ENCODE results near the gene CDON. TPM values are rescaled to one million over a fixed set of nuclear protein-coding genes. Genes with fewer than 3 reads are reported as not detected.
"Not testable (repeated sequence)": the region's sequence is repeated elsewhere in the genome, so short reads cannot be mapped to it uniquely, and the experiment has no call there.

Gene CDON
- total RNA-seq, 4 donors from 2014 or later: 1.0 to 2.0 (median 1.8) TPM

DNA sequence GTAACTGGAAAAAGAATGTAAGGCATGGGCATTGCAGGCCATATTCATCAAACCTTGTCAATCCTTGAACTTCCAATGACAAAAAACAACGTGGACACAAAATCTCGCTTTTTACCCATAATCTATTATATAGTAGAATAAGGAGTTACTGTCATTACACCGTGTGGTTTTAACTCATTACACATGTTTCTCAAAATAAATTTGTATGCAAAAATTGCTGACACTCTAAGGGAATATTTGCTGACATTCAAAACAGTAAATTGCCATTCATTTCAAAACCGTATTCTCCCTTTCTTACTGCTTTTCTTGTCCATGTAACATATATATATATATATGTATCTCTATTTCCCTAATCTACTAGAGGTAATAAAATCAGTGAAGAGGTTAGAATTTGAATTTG lies 33.4 kb downstream of the CDON start:
- Histone ChIP-seq H3K4me3 (no peak overlapping the region), H3K27ac (no peak overlapping the region), H3K9me3 (no peaks in the 10 kb centered on the region), H3K4me1 (no peaks in the 10 kb centered on the region), H3K27me3 (no peaks in the 10 kb centered on the region), H3K36me3 (no peaks in the 10 kb centered on the region)
- in situ Hi-C loops (cut with MboI; ENCODE audit: low sequenced_read_pairs in 4 of 4): no loop called here
- intact Hi-C loops (cut with DNase I; ENCODE audit: low total_unique reads): no loop called here
- DNase-seq (no peak), ATAC-seq (no peak)
- TF ChIP-seq, protein P1, sequence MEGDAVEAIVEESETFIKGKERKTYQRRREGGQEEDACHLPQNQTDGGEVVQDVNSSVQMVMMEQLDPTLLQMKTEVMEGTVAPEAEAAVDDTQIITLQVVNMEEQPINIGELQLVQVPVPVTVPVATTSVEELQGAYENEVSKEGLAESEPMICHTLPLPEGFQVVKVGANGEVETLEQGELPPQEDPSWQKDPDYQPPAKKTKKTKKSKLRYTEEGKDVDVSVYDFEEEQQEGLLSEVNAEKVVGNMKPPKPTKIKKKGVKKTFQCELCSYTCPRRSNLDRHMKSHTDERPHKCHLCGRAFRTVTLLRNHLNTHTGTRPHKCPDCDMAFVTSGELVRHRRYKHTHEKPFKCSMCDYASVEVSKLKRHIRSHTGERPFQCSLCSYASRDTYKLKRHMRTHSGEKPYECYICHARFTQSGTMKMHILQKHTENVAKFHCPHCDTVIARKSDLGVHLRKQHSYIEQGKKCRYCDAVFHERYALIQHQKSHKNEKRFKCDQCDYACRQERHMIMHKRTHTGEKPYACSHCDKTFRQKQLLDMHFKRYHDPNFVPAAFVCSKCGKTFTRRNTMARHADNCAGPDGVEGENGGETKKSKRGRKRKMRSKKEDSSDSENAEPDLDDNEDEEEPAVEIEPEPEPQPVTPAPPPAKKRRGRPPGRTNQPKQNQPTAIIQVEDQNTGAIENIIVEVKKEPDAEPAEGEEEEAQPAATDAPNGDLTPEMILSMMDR (IDR thresholded peaks at IDR 0.05 in 4 of 5, conservative IDR thresholded peaks at IDR 0.05 in 1 of 5): no peak
- TF ChIP-seq POLR2A (IDR thresholded peaks at IDR 0.05): no peak

DNA sequence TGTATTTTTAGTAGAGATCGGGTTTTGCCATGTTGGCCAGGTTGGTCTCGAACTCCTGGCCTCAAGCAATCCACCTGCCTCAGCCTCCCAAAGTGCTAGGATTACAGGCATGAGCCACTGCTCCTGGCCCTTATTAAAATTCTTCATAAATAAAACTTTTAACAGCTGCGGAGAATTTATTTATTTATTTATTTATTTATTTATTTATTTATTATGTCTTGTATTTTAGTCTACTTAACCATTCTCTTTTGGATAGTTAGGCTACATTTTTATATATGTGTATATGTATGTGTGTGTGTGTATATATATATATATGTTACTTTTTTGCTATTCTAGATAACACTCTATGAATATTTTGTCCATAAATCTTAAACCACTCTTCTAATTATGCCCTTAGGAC lies 34.1 kb downstream of the CDON start:
- H3K4me1 ChIP-seq; H3K36me3 ChIP-seq; H3K9me3 ChIP-seq; H3K27ac ChIP-seq; H3K4me3 ChIP-seq; H3K27me3 ChIP-seq; ATAC-seq; intact Hi-C loops (cut with DNase I; ENCODE audit: low total_unique reads); in situ Hi-C loops (cut with MboI; ENCODE audit: low sequenced_read_pairs in 4 of 4); DNase-seq: not testable (repeated sequence)

DNA sequence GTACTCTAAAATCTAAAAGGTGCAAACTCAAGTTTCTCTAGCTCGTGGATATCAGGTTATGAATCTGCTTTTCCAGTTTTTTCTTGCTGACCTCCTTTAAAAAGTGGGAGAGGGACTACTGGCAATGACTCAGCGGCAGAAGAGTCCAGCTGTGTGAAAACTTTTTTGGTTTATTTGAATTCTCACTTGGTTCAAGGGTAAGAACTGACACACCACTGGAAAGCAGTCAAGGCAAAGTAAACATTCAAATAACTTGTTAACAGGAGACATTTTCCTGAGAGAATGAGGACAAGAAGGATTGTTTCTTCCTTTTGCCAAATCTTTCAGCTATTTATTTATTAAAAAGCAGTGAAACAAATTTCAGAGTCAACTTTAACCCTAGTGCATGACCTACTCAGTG lies 36.1 kb downstream of the CDON start:
- no peaks in the 10 kb centered on the region for H3K4me1 ChIP-seq
- H3K36me3 ChIP-seq: no peaks in the 10 kb centered on the region
- H3K9me3 ChIP-seq: no peaks in the 10 kb centered on the region
- TF ChIP-seq, protein P1 (IDR thresholded peaks at IDR 0.05 in 4 of 5, conservative IDR thresholded peaks at IDR 0.05 in 1 of 5): no peak
- TF ChIP-seq POLR2A (IDR thresholded peaks at IDR 0.05): no peak
- H3K27me3 ChIP-seq: no peaks in the 10 kb centered on the region
- H3K4me3 ChIP-seq: no peak overlapping the region
- DNase-seq (no peak), ATAC-seq (no peak)
- in situ Hi-C loops (cut with MboI; ENCODE audit: low sequenced_read_pairs in 4 of 4) (no loop called here), intact Hi-C loops (cut with DNase I; ENCODE audit: low total_unique reads) (no loop called here)
- H3K27ac ChIP-seq: peak overlapping the region in 1 of 4 donors; percentile 8

DNA sequence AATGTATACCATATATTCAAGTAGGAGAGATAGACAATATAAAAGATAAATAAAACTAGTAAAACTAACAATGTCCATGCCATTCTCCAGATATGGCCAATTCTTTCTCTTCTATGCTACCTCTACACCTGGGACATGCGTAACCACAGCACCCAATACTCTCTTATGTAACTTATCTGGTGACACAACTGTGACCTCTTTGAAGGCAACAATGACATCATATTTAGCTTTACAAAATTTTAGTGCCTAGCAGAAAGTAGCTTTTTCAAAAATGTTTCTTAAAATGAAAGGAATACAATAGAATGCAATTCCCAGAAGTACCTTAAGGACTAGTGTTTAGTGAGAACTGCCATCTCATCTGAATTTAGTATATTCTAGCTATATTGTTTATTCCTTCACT lies 36.8 kb downstream of the CDON start:
- ATAC-seq: no peak

DNA sequence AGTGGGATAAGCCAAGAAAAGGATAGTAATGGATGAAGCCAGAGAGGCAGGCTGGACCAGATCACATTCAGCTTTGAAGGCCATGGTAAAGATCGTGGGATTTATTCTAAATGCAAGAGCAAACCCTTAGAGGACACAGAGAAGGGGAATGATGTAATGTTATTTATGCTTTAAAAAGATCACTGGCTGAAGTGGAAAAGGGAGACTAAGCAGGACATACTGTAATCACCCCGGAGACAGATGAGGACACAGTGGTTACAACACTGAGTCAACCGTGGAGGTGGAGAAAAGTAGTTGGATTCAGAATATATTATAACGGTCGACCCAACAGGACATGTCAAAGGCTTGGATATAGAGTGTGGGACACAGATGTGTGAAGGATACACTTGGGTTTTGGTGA lies 38.5 kb downstream of the CDON start:
- peak; percentile 68 to 78 for ATAC-seq
- peaks cover 0 to 7% of the 10 kb centered on the region in 2 donors for H3K36me3 ChIP-seq
- H3K27me3 ChIP-seq: no peaks in the 10 kb centered on the region
- no peak for DNase-seq
- peak overlapping the region in 2 of 4 donors; percentile 22 to 37 for H3K27ac ChIP-seq
- TF ChIP-seq POLR2A (IDR thresholded peaks at IDR 0.05): no peak
- TF ChIP-seq, protein P1 (IDR thresholded peaks at IDR 0.05 in 4 of 5, conservative IDR thresholded peaks at IDR 0.05 in 1 of 5): no peak
- H3K4me3 ChIP-seq: no peak overlapping the region
- intact Hi-C loops (cut with DNase I; ENCODE audit: low total_unique reads) (no loop called here), in situ Hi-C loops (cut with MboI; ENCODE audit: low sequenced_read_pairs in 4 of 4) (no loop called here)
- no peaks in the 10 kb centered on the region for H3K9me3 ChIP-seq
- H3K4me1 ChIP-seq: no peaks in the 10 kb centered on the region

More for the DNA sequence above, 36.8 kb downstream of the CDON start:
- Histone ChIP-seq H3K4me1 (no peaks in the 10 kb centered on the region), H3K36me3 (no peaks in the 10 kb centered on the region), H3K4me3 (no peak overlapping the region), H3K9me3 (no peaks in the 10 kb centered on the region), H3K27ac (no peak overlapping the region), H3K27me3 (no peaks in the 10 kb centered on the region)
- DNase-seq: no peak
- intact Hi-C loops (cut with DNase I; ENCODE audit: low total_unique reads): no loop called here
- no peak for TF ChIP-seq POLR2A (IDR thresholded peaks at IDR 0.05)
- TF ChIP-seq, protein P1 (IDR thresholded peaks at IDR 0.05 in 4 of 5, conservative IDR thresholded peaks at IDR 0.05 in 1 of 5): no peak
- in situ Hi-C loops (cut with MboI; ENCODE audit: low sequenced_read_pairs in 4 of 4): no loop called here

Data from gastrocnemius medialis (tissue), 4 donors.